Upper lobe of left lung (tissue), 6 donors: ENCODE data around the gene COQ4. TPM values are rescaled to one million over a fixed set of nuclear protein-coding genes. Genes with fewer than 3 reads are reported as not detected.

Experiments
- ATAC-seq, 2 donors: fragments of 200-7000 bp; cut with Tn5 transposase; one replicate each; pipeline ENCODE4 v1.9.1; 2022; ENCODE audit warnings: mild to moderate bottlenecking in 2 of 2, moderate library complexity in 2 of 2; ENCODE audit not compliant: low FRiP score in 2 of 2
- DNase-seq, 2 donors: peaks; one replicate each; pipeline ENCODE4 v3.0.0-alpha.2; 2019 to 2020
- H3K27ac ChIP-seq, 4 donors: fragments of 200-600 bp; sonication (generic); one replicate each; pipeline ENCODE4 v1.5.1; 2016 to 2019
- H3K27me3 ChIP-seq, 4 donors: fragments of 200-600 bp; sonication (generic); one replicate each; pipeline ENCODE4 v1.5.1; 2017 to 2019
- H3K36me3 ChIP-seq, 4 donors: fragments of 200-600 bp; sonication (generic); one replicate each; pipeline ENCODE4 v1.5.1; 2016 to 2019
- H3K4me1 ChIP-seq, 4 donors: fragments of 200-600 bp; sonication (generic); one replicate each; pipeline ENCODE4 v1.5.1; 2018 to 2019
- H3K4me3 ChIP-seq, 4 donors: fragments of 200-600 bp; sonication (generic); one replicate each; pipeline ENCODE4 v1.5.1; 2017 to 2019; ENCODE audit warnings: mild to moderate bottlenecking in 2 of 4, moderate library complexity in 1 of 4
- H3K9me3 ChIP-seq, 4 donors: fragments of 200-600 bp; sonication (generic); one replicate each; pipeline ENCODE4 v1.5.1; 2018 to 2019
- CTCF ChIP-seq, 6 experiments: fragments of 450-650 bp in 4 of 6; fragments of 200-600 bp in 2 of 6; sonication (generic) in 2 of 6; IDR thresholded peaks; one replicate each; pipeline ENCODE4 v1.5.1; 2016 to 2019; ENCODE audit warnings: antibody characterized with exemption in 6 of 6
- EP300 ChIP-seq, 4 donors: sonication (generic); formaldehyde crosslinking; IDR thresholded peaks; one replicate each; pipeline ENCODE4 v1.5.1; 2017; ENCODE audit warnings: antibody characterized with exemption in 4 of 4, control low read depth in 2 of 4
- POLR2A ChIP-seq, 4 donors: fragments of 450-650 bp; IDR thresholded peaks; one replicate each; pipeline ENCODE4 v1.5.1; 2016 to 2017; ENCODE audit warnings: antibody characterized with exemption in 4 of 4, mild to moderate bottlenecking in 2 of 4
- POLR2AphosphoS5 ChIP-seq, 2 donors: sonication (generic); formaldehyde crosslinking; IDR thresholded peaks; one replicate each; pipeline ENCODE4 v1.5.1; 2017; ENCODE audit warnings: antibody characterized with exemption in 2 of 2
- WGBS, 2 donors: methylation state at CpG; one replicate each; pipeline ENCODE4 v1.1.5; 2017 to 2018; 5-methylcytosine and 5-hydroxymethylcytosine counted together
- total RNA-seq, 6 donors: library from RNA; depleted of rRNA in 4 of 6; stranded (reverse); fragments of >200 nt in 4 of 6; gene quantifications; one replicate each; pipeline versions ENCODE4 v1.1.0 to v1.2.1, GENCODE V29; 2016 to 2021
- donor health status: DM: no; HTN: no; CAD: no; lungs with moderate emphysema.
- donor health status: DM: no; HTN: yes; CAD: no; lungs with severe emphysema.

COQ4 gene
- total RNA-seq, 6 donors from 2014 or later: 36.1 to 83.8 (median 55.2) TPM

GRCh38 chr9:128340691-128341434 lies 18.2 kb downstream of the COQ4 start:
- H3K4me1 ChIP-seq: peaks cover 4 to 19% (median 12%) of the 10 kb centered on the region in 4 donors
- peak overlapping the region; percentile 73 to 93 (median 90) for H3K4me3 ChIP-seq
- no peak for TF ChIP-seq CTCF (IDR thresholded peaks at IDR 0.05)
- no peak for TF ChIP-seq POLR2AphosphoS5 (IDR thresholded peaks at IDR 0.05)
- no peak for TF ChIP-seq EP300 (IDR thresholded peaks at IDR 0.05)
- no peak for TF ChIP-seq POLR2A (IDR thresholded peaks at IDR 0.05)
- DNase-seq (no peak), ATAC-seq (peak; percentile 3 to 11)
- peak overlapping the region; percentile 69 to 89 (median 80) for H3K27ac ChIP-seq
- 0 to 1% methylated on average over 3 to 8 of the region's 48 CpGs for WGBS, 2 donors
- peaks cover 0 to 33% (median 26%) of the 10 kb centered on the region in 4 donors for H3K36me3 ChIP-seq
- no peaks in the 10 kb centered on the region for H3K27me3 ChIP-seq
- no peaks in the 10 kb centered on the region for H3K9me3 ChIP-seq

- Histone ChIP-seq H3K27me3 (no peaks in the 10 kb centered on the region), H3K4me1 (peaks cover 4 to 19% (median 12%) of the 10 kb centered on the region in 4 donors), H3K27ac (peak overlapping the region in 1 of 4 donors; percentile 89), H3K9me3 (no peaks in the 10 kb centered on the region), H3K4me3 (peak overlapping the region; percentile 73 to 93 (median 90)), H3K36me3 (peaks cover 0 to 39% (median 31%) of the 10 kb centered on the region in 4 donors)
- 26 to 65% methylated on average over 6 to 13 of the region's 13 CpGs for WGBS, 2 donors
- DNase-seq (peak in 1 of 2 donors; percentile 74), ATAC-seq (peak; percentile 75 to 82)
- TF ChIP-seq POLR2A (IDR thresholded peaks at IDR 0.05) (no peak), CTCF (IDR thresholded peaks at IDR 0.05) (peak; percentile 44 to 72 (median 64))
Measured at GRCh38 chr9:128341435-128341849, 18.8 kb downstream of the COQ4 start.

GRCh38 chr9:128342971-128343680 lies 20.5 kb downstream of the COQ4 start:
- H3K36me3 ChIP-seq: peaks cover 0 to 53% (median 44%) of the 10 kb centered on the region in 4 donors
- WGBS, 2 donors: 93 to 94% methylated on average over 2 to 7 of the region's 8 CpGs

GRCh38 chr9:128343855-128344254 lies 21.2 kb downstream of the COQ4 start:
- Histone ChIP-seq H3K27ac (no peak overlapping the region), H3K27me3 (no peaks in the 10 kb centered on the region), H3K9me3 (no peaks in the 10 kb centered on the region), H3K36me3 (peaks cover 0 to 60% (median 51%) of the 10 kb centered on the region in 4 donors), H3K4me3 (no peak overlapping the region), H3K4me1 (peaks cover 4 to 19% (median 12%) of the 10 kb centered on the region in 4 donors)
- TF ChIP-seq POLR2AphosphoS5 (IDR thresholded peaks at IDR 0.05) (no peak), CTCF (IDR thresholded peaks at IDR 0.05) (no peak), POLR2A (IDR thresholded peaks at IDR 0.05) (no peak), EP300 (IDR thresholded peaks at IDR 0.05) (no peak)
- WGBS, 2 donors: 91% methylated on average over 4 of the region's 4 CpGs
- no peak for DNase-seq
- ATAC-seq: no peak

More at GRCh38 chr9:128342971-128343680, 20.5 kb downstream of the COQ4 start:
- H3K4me1 ChIP-seq: peaks cover 4 to 19% (median 12%) of the 10 kb centered on the region in 4 donors
- DNase-seq (no peak), ATAC-seq (no peak)
- H3K27me3 ChIP-seq: no peaks in the 10 kb centered on the region
- H3K9me3 ChIP-seq: no peaks in the 10 kb centered on the region
- TF ChIP-seq CTCF (IDR thresholded peaks at IDR 0.05) (no peak), POLR2A (IDR thresholded peaks at IDR 0.05) (no peak), POLR2AphosphoS5 (IDR thresholded peaks at IDR 0.05) (no peak), EP300 (IDR thresholded peaks at IDR 0.05) (no peak)
- no peak overlapping the region for H3K27ac ChIP-seq
- no peak overlapping the region for H3K4me3 ChIP-seq
